Stimulated activated CD8-positive, alpha-beta memory T cell treated with anti-CD3 and anti-CD28 coated beads, Interleukin-2, amount 100 ng/mL, for 1 hour (primary cell): ENCODE measurements around the gene CELF5.
"Not testable (repeated sequence)": the region's sequence is repeated elsewhere in the genome, so short reads cannot be mapped to it uniquely, and the experiment has no call there.

Source experiments
- DNase-seq, 2 donors: peaks; one replicate each; pipeline ENCODE4 v3.0.0-alpha.2; 2020; ENCODE audit warnings: low read depth in 2 of 2

Gene CELF5

DNA sequence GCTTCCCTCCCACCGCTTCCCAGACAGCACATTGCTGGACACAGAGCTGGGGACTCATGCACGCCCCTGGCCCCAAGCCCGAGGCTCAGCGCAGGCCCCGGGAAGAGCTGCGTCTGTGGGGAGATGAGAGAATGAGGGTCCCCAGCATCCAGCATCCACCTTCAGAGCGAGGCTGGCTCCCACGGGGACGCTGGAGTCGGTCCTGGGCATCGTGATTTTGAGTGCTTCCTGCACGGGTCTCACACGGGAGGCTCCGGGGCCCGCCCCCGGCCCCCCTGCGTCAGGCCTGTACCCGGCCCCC, 34.0 kb upstream of the CELF5 start:
- no peak for DNase-seq

DNA sequence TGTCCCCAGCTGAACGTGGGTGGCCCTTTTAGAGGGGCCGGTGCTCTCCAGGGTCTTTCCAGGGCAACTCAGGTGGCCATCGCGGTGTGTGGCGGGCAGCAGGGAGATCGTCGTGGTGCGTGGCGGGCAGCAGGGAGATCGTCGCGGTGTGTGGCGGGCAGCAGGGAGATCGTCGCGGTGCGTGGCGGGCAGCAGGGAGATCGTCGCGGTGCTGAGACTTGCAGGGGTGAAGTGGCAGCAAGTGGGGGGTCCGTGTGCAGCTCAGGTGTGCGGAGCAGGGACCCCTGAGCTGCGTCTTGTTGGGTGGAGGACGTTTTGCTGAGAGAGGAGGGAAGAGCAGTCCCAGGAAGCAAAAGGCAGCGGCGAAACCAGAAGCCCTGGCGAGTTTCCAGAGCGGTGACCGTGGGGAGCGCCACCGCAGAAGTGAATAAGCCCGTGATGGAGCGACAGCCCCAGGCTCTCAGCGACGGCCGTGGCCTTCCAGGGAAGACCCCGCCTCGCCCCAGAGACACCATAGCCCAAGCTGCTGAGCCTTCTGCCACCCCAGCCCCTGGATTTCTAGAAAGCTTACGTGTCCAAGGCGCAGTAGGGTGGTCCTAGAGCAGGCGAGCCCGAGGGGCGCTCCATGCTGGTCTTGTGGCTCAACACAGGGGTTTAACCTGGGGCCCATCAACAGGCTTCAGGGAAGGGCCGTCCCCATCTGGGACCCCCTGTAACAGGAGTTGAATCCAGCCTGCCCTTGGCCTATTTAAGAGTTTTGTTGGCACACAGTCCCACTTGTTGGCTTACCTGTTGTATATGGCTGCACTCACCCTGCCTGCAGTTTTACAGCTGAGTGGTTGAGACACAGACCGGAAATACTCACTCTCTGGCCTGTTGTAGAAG, 33.3 kb upstream of the CELF5 start:
- DNase-seq, result no peak

DNA sequence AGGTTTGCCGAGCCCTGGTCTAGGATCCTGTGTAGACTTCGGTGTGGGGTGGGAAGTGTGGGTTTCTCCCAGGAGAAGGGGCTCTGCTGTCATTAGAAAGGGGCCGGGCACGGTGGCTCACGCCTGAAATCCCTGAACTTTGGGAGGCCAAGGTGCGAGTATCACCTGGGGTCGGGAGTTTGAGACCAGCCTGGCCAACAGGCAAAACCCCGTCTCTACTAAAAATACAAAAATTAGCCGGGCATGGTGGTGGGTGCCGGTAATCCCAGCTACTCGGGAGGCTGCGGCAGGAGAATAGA, 32.7 kb upstream of the CELF5 start:
- DNase-seq, result not testable (repeated sequence)

DNA sequence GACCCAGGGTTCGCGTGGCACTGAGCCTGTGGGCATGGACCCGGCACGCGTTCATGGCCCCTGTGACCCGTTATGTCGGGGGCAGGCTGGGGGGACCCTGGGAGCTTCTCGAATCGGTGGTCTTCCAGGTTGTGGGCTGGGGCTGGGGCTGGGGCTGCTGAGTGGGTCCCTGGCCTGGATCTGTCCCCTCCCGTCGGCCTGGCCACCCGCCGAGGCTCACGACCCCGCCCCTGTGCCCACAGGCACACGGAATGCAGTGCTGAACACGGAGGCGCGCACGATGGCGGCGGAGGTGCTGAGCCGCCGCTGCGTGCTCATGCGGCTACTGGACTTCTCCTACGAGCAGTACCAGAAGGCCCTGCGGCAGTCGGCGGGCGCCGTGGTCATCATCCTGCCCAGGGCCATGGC, 32.2 kb upstream of the CELF5 start:
- DNase-seq, result no peak

DNA sequence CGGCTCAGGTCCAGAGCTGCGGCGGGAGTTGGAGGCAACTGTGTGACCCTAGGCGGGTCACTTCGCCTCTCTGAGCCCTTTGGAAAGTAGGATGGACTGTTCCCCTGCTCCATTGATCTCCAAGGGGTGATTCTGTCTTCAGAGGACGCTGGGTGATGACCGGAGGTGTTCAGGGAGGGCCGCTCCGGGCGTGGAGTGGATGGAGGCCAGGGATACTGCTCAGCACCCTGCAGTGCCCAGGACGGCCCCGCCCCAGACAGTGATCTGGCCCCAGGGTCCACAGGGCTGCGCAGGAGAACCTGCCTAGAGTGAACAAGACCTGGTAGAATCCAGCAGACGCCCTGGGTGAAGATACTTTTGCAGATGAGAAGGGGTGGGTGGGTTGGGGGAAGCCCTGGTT, 31.8 kb upstream of the CELF5 start:
- DNase-seq, result no peak

DNA sequence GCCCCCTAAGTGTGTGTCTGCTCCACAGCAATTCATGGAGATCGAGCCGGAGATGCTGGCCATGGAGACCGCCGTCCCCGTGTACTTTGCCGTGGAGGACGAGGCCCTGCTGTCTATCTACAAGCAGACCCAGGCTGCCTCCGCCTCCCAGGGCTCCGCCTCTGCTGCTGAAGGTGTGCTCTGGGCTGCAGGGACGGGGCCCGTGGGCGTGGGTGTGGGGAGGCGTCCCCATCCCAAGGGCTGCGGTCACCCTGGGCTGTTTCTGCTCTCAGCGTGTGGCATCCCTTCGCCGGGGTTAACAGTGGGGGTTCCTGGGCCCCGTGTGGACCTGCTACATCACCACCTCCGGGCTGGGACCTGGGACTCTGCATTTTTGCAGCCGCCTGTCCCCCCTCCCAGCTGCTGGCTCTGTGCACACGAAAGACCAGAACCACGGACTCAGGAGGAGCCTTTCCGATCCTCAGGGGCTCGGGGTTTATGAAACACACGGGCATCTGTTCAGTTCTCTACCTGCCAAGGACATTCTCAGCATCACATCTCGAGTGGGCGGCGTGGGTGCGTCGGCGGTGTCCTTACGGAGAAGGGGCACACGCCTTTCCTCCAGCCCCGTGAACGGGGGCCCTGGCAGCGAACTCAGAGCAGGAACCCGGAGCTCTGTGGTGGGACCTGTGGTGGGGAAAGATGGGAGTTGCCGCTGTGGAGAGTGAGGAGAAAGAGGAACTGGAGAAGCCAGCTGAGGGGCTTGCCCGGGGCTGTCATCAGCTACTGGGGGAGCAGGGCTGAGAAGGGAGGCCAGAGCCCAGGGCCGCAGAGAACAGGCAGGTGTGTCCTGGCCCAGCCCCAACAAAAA, 31.0 kb upstream of the CELF5 start:
- DNase-seq, result no peak

DNA sequence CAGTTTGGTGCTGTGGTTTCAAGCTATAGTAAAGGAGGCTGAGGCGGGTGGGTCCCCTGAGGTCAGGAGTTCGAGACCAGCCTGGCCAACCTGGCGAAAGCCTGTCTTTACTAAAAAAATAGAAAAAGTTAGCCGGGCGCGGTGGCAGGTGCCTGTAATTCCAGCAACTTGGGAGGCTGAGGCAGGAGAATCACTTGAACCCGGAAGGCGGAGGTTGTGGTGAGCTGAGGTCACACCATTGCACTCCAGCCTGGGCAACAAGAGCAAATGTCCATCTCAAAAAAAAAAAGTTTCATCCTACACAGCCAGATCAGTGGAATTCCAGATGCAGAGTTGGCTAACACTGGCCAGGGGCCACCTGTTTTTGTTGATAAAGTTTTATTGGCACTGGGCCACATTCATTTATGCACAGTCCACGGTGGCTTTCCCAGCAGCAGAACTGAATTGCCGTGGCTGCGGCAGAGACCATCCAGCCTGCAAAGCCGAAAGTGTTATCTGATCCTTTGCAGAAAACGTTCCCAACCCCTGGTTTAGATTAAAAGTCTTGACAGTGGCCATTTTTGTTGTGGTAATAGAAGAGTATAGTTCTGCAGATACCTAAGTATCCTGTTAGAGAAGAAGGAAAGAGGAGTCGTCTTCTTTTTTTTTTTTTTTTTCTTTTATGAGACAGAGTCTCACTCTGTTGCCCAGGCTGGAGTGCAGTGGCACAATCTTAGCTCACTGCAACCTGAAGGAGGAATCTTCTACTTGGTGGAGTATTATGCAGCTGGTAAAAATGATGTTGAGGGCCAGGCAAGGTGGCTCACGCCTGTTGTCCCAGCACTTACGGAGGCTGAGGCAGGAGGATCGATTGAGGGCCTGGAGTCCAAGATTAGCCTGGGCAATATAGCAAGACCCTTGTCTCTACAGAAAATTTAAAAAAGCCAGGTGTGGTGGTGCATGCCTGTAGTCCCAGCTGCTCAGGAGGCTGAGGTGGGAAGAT, 30.1 kb upstream of the CELF5 start:
- DNase-seq, result no peak

DNA sequence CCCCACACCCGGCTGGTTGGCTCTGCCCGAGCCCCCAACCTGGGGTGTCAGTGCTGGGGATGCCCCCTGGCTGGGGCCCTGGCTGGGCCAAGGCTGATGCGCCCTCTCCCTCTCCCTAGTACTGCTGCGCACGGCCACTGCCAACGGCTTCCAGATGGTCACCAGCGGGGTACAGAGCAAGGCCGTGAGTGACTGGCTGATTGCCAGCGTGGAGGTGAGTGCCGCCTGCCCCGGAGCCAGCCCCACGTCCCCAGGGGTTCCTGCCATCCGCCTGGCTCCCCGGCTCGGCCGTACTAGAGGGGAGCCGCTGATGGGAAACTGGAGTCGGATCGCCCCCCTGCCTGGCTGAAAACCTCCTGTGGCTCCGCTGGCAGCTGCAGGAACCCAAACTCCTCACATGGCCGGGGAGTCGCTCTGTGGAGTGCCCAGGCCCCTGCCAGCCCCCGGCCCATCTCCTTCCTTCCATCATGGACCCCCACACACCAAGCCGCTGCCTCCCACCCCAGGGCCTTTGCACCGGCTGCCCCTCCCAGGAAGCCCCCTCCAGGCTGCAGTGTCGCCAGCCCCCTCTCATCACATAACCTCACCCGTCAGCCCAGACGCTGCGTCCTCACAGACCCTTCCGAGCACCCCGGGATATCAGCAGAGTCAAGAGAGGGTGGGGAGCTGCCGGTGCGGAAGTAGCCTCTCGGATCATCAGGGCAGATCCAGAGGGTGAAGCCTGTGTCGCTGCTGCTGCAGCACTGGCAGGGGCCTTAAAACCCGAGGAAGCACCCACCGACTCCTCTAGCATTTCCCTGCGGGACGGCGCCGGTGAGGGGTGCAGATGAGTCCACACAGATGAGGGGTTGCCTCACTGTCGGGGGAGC, 28.2 kb upstream of the CELF5 start:
- DNase-seq, result no peak

DNA sequence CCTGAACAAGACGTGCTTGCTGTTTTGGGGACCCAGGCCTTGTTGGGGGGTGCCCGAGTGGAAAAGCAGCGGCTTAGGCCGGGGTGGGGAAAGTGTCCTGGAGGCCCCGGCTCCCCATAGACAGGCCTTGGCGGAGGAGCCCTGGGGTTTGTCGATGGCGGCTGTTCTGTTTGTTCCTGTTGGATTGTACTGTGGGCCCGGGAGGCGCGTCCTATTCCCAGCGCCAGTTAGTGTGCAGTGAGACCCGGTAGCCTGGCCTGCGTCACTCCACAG, 27.6 kb upstream of the CELF5 start:
- DNase-seq, result no peak

DNA sequence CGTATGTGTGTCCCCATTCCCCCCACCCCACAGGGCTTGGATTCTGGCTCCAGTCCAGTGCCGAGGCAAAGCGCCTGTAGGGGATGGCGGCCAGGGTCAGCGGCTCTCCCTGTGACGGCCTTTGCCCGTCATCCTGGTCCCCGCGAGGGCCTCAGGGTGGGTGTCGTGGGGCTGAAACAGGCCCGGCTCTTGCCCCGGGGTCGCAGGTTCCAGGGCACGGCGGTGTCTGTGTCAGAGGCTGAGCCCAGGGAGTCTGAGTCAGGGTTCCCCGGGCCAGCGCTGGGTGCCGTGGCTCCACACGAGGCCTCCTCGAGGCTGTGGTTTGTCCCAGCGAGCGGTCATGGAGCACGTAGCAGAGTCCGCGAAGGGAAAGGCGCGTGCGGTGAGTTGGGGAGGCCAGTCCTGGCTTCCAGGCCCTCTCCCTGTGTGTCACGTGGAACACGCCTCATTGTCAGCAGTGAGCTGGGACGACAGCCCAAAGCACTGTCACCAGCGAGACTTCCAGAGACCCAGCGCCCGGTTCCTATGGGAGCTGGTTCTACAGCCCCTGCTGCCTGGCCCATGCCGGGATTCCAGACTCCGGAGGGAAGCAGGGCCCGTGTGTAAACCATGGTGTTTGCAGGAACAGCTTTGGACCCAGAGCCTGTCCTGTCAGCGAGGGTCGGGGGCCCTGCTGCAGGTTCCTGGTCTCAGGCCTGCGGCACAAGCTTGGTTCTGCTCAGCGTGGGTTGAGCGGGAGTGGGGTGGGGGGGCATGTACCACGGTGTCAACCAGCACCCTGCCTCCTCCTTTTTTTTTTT, 25.4 kb upstream of the CELF5 start:
- no peak for DNase-seq

DNA sequence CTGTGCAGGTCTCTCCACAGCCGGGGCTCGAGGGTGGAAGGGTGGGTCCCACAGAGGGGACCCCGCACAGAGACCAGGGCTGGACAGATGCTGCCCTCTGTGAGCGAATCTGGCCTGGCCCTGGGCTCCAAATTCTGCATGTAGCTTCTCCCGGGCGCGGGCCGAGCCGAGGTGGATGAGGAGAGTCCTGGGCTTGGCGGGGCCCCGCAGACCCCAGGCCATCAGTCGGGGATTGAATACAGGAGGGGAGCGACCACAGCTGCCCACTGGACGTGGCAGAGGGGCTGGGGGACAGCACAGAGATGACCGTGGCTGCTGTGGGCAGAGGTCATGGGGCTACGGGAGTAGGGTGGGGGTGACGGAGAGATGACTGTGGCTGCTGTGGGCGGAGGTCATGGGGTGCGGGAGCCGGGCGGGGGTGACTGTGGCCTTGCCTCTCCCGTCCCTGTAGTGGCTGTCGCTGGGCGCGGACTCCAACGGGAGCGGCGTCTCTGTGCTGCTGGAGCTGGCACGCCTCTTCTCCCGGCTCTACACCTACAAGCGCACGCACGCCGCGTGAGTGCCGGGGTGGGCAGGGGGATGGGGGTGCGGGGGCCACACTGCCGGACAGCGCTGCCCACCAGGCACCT, 23.3 kb upstream of the CELF5 start:
- no peak for DNase-seq

DNA sequence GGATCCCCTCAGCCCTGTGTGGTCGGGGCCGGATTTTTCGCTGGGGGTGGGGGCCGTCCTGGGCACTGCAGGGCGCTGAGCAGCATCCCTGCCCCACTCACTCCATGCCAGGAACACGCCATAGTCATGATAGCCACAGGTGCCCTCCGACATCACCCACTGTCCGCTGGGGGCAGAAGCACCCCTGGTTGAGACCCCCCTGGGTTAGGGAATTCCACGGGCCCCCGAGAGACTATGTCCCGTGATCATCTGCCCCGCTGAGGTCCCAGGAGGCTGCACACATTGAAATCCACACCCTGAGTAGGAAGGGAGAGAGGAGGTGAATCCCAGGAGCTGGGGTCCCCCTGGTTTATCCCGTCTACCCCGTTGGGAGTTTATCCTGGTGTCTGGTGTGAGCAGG, 22.6 kb upstream of the CELF5 start:
- no peak for DNase-seq

DNA sequence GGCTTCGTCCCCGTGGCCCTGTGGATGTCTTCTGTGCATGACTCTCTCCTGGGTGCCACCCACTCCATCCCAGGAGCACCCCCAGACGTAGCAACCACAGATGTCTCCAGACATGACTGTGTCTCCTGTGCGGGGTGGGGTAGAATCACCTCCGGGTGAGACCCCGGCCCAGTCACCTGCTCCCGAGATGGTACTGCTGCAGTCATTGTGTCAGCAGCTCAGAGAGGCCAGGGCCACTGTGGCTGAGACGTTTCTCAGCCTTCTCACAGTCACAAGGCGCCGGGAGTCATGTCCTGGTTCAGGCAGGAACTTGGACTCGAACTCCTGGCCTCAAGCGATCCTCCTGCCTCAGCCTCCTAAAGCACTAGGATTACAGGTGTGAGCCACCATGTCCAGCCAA, 22.1 kb upstream of the CELF5 start:
- DNase-seq, result no peak

DNA sequence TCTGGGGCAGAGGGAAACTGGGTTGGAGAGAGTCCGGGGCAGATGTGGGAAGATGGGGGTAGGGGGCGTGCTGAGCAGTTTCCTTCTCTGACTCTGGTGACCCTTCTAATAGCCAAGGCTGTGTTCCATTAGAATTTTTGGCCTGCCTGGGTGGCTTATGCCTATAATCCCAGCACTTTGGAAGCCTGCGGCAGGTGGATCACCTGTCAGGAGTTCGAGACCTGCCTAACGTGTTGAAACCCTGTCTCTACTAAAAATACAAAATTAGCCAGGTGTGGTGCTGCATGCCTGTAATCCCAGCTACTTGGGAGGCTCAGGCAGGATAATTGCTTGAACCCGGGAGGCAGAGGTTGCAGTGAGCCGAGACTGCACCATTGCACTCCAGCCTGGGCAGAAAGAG, 21.6 kb upstream of the CELF5 start:
- DNase-seq, result not testable (repeated sequence)

DNA sequence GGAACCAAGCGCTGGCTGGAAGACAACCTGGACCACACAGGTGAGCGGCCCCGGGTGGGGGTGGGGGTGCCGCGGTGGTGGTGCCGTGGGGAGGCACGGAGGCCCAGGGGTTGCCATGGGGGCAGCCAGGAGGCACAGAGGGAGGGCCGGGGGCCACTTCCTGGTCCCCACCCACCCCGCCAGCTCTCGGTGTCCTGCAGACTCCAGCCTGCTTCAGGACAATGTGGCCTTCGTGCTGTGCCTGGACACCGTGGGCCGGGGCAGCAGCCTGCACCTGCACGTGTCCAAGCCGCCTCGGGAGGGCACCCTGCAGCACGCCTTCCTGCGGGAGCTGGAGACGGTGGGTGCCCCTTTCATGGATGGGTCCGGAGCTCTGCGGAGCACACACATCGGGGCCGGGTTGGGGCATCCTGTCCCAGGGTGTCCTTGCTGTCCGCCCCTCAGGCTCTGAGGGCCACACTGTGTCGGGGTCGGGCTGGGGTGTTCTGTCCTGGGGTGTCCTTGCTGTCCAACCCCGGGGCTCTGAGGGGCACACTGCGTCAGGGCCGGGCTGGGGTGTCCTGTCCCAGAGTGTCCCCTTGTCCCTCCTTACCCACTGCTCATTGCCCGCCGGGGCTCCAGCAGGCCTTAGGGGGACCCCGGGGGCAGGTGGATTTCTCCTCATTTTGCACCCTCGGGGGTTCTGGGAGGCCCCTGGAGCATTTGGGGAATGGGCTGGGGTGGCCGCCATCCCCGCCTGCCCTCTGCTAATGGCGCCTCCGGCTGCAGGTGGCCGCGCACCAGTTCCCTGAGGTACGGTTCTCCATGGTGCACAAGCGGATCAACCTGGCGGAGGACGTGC, 20.4 kb upstream of the CELF5 start:
- DNase-seq, result no peak

DNA sequence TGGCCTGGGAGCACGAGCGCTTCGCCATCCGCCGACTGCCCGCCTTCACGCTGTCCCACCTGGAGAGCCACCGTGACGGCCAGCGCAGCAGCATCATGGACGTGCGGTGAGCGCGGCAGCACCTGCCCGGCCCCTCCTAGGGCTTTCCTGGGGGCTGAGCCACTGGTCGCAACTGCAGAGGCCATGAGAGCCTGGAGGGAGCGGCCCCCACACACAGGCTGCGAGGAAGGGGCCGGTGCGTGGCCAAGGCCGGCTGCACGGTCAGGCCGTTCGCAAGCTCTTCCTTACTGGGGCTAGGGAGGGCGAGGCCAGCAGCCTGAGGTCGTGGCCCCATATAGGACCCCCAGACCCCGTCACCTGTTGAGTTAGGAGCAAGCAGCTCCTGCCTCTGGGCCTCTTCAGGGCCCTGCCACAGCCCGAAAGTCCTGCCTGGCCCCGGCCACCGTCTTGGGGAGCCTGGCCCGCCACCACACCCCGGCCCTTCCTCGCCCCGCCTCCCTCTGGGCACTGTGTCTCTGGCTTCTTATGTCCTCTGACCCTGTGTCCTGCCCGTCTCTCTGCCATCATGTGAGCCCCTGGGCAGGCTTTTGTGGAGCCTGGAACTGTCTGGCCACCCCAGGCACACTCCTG, 19.7 kb upstream of the CELF5 start:
- DNase-seq, result no peak

DNA sequence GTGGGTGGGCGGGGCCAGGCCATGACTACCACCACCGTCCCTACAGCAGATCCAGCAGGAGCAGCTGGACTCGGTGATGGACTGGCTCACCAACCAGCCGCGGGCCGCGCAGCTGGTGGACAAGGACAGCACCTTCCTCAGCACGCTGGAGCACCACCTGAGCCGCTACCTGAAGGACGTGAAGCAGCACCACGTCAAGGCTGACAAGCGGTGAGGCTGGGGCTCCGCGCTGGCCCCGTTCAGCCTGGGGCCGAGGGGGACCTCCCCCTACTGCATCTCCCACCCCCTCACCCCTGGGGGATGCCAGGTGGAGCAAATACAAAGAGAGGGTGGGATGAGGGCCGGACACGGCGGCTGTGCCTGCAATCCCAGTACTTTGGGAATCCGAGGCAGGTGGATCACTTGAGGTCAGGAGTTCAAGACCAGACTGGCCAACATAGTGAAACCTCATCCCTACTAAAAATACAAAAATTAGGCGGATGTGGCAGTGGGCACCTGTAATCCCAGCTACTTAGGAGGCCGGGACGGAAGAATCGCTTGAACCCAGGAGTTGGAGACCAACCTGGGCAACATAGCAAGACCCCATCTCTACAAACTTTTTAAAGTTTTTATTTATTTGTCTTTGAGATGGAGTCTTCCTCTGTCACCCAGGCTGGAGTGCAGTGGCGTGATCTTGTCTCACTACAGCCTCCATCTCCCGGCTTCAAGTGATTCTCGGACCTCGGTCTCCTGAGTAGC, 18.1 kb upstream of the CELF5 start:
- no peak for DNase-seq
